ENCODE measurements around the gene KCTD1.
"Not testable (repeated sequence)": the region's sequence is repeated elsewhere in the genome, so short reads cannot be mapped to it uniquely, and the experiment has no call there.

KCTD1 gene

GRCh38 chr18:26455639-26456038, 92.7 kb downstream of the KCTD1 start:
- no peak for DNase-seq

GRCh38 chr18:26454616-26455015, 93.7 kb downstream of the KCTD1 start:
- no peak for DNase-seq

GRCh38 chr18:26454192-26454591, 94.2 kb downstream of the KCTD1 start:
- no peak for DNase-seq

GRCh38 chr18:26453386-26453901, 94.9 kb downstream of the KCTD1 start:
- DNase-seq, result no peak

- no peak for DNase-seq
Measured at GRCh38 chr18:26450989-26451682, 97.2 kb downstream of the KCTD1 start.

GRCh38 chr18:26448714-26449159, 99.6 kb downstream of the KCTD1 start:
- no peak for DNase-seq

- no peak for DNase-seq
Measured at GRCh38 chr18:26443853-26444252, 104.5 kb downstream of the KCTD1 start.

GRCh38 chr18:26442126-26442525, 106.2 kb downstream of the KCTD1 start:
- no peak for DNase-seq

- DNase-seq, result no peak
Measured at GRCh38 chr18:26440644-26441043, 107.7 kb downstream of the KCTD1 start.

GRCh38 chr18:26439537-26439936, 108.8 kb downstream of the KCTD1 start:
- DNase-seq, result no peak

- DNase-seq, result no peak
Measured at GRCh38 chr18:26438980-26439379, 109.4 kb downstream of the KCTD1 start.

GRCh38 chr18:26437634-26438033, 110.7 kb downstream of the KCTD1 start:
- DNase-seq, result not testable (repeated sequence)

GRCh38 chr18:26436176-26437051, 111.9 kb downstream of the KCTD1 start:
- peak; percentile 15 for DNase-seq

- DNase-seq, result no peak
Measured at GRCh38 chr18:26435415-26436095, 112.8 kb downstream of the KCTD1 start.

GRCh38 chr18:26434887-26435286, 113.5 kb downstream of the KCTD1 start:
- DNase-seq, result no peak

- DNase-seq, result no peak
Measured at GRCh38 chr18:26432651-26433424, 115.5 kb downstream of the KCTD1 start.

- DNase-seq, result no peak
Measured at GRCh38 chr18:26429535-26430226, 118.7 kb downstream of the KCTD1 start.

GRCh38 chr18:26425148-26425531, 123.2 kb downstream of the KCTD1 start:
- no peak for DNase-seq

GRCh38 chr18:26424428-26425147, 123.8 kb downstream of the KCTD1 start:
- DNase-seq, result no peak

- no peak for DNase-seq
Measured at GRCh38 chr18:26422472-26423162, 125.7 kb downstream of the KCTD1 start.

GRCh38 chr18:26421931-26422330, 126.4 kb downstream of the KCTD1 start:
- no peak for DNase-seq

Data from 8988T (cell line).